ENCODE data around the gene HOXD8. TPM values are rescaled to one million over a fixed set of nuclear protein-coding genes. Genes with fewer than 3 reads are reported as not detected.

HOXD8 gene
- polyA plus RNA-seq, 1 donor, result 4.0 TPM

- H3K27ac ChIP-seq (ENCODE audit: low read length), result no peak overlapping the region
- no peaks in the 10 kb centered on the region for H3K36me3 ChIP-seq (ENCODE audit: control insufficient read depth, insufficient read depth, low read length)
- no peak for DNase-seq
- peaks cover 29% of the 10 kb centered on the region for H3K9me3 ChIP-seq (ENCODE audit: control insufficient read depth, low read depth, low read length)
- WGBS (ENCODE audit: insufficient coverage, low lambda C conversion rate), result no CpG with 5 or more reads among the region's 56 CpGs
- peaks cover 96% of the 10 kb centered on the region for H3K27me3 ChIP-seq (ENCODE audit: control insufficient read depth, insufficient read depth, low read length)
- H3K4me1 ChIP-seq (ENCODE audit: control insufficient read depth, insufficient read depth, low read length), result no peaks in the 10 kb centered on the region
- no peak overlapping the region for H3K4me3 ChIP-seq (ENCODE audit: low read length)
Observed at GRCh38 chr2:176104316-176105077, 25.0 kb upstream of the HOXD8 start.

- DNase-seq, result no peak
- WGBS (ENCODE audit: insufficient coverage, low lambda C conversion rate), result 4% methylated on average over 4 of the region's 25 CpGs
- Histone ChIP-seq H3K9me3 (ENCODE audit: control insufficient read depth, low read depth, low read length) (peaks cover 25% of the 10 kb centered on the region), H3K27ac (ENCODE audit: low read length) (no peak overlapping the region), H3K36me3 (ENCODE audit: control insufficient read depth, insufficient read depth, low read length) (no peaks in the 10 kb centered on the region), H3K4me3 (ENCODE audit: low read length) (no peak overlapping the region), H3K4me1 (ENCODE audit: control insufficient read depth, insufficient read depth, low read length) (no peaks in the 10 kb centered on the region), H3K27me3 (ENCODE audit: control insufficient read depth, insufficient read depth, low read length) (peaks cover 96% of the 10 kb centered on the region)
Observed at GRCh38 chr2:176105078-176105729, 24.3 kb upstream of the HOXD8 start.

- no peak overlapping the region for H3K27ac ChIP-seq (ENCODE audit: low read length)
- peaks cover 20% of the 10 kb centered on the region for H3K9me3 ChIP-seq (ENCODE audit: control insufficient read depth, low read depth, low read length)
- no peak overlapping the region for H3K4me3 ChIP-seq (ENCODE audit: low read length)
- H3K36me3 ChIP-seq (ENCODE audit: control insufficient read depth, insufficient read depth, low read length), result no peaks in the 10 kb centered on the region
- H3K4me1 ChIP-seq (ENCODE audit: control insufficient read depth, insufficient read depth, low read length), result no peaks in the 10 kb centered on the region
- H3K27me3 ChIP-seq (ENCODE audit: control insufficient read depth, insufficient read depth, low read length), result peaks cover 96% of the 10 kb centered on the region
- DNase-seq, result no peak
- WGBS (ENCODE audit: insufficient coverage, low lambda C conversion rate), result 2% methylated on average over 4 of the region's 25 CpGs
Observed at GRCh38 chr2:176105730-176106580, 23.6 kb upstream of the HOXD8 start.

- WGBS (ENCODE audit: insufficient coverage, low lambda C conversion rate), result no CpG with 5 or more reads among the region's 85 CpGs
- peaks cover 22% of the 10 kb centered on the region for H3K9me3 ChIP-seq (ENCODE audit: control insufficient read depth, low read depth, low read length)
- DNase-seq, result peak in 1 of 2 donors; percentile 43
- H3K4me3 ChIP-seq (ENCODE audit: low read length), result no peak within 1 kb of the TSS
- H3K27ac ChIP-seq (ENCODE audit: low read length), result no peak within 1 kb of the TSS
- no peaks in the 10 kb centered on the region for H3K36me3 ChIP-seq (ENCODE audit: control insufficient read depth, insufficient read depth, low read length)
- H3K27me3 ChIP-seq (ENCODE audit: control insufficient read depth, insufficient read depth, low read length), result peaks cover 96% of the 10 kb centered on the region
- no peaks in the 10 kb centered on the region for H3K4me1 ChIP-seq (ENCODE audit: control insufficient read depth, insufficient read depth, low read length)
Observed at GRCh38 chr2:176106581-176107539, 22.6 kb upstream of the HOXD8 start, which contains the start of gene HOXD11. Gene HOXD11, plus strand, starts transcription at chr2:176107280. Its CDS starts 76 bp downstream, at chr2:176107356.

GRCh38 chr2:176107731-176108181 lies 21.7 kb upstream of the HOXD8 start:
- H3K27me3 ChIP-seq (ENCODE audit: control insufficient read depth, insufficient read depth, low read length), result peaks cover 96% of the 10 kb centered on the region
- H3K4me3 ChIP-seq (ENCODE audit: low read length), result no peak overlapping the region

GRCh38 chr2:176109192-176109901 lies 20.2 kb upstream of the HOXD8 start:
- peaks cover 29% of the 10 kb centered on the region for H3K9me3 ChIP-seq (ENCODE audit: control insufficient read depth, low read depth, low read length)
- H3K36me3 ChIP-seq (ENCODE audit: control insufficient read depth, insufficient read depth, low read length), result no peaks in the 10 kb centered on the region
- WGBS (ENCODE audit: insufficient coverage, low lambda C conversion rate), result 0% methylated on average over 1 of the region's 26 CpGs
- H3K4me1 ChIP-seq (ENCODE audit: control insufficient read depth, insufficient read depth, low read length), result no peaks in the 10 kb centered on the region
- peaks cover 96% of the 10 kb centered on the region for H3K27me3 ChIP-seq (ENCODE audit: control insufficient read depth, insufficient read depth, low read length)
- H3K4me3 ChIP-seq (ENCODE audit: low read length), result no peak overlapping the region
- no peak for DNase-seq
- no peak overlapping the region for H3K27ac ChIP-seq (ENCODE audit: low read length)

More at GRCh38 chr2:176107731-176108181, 21.7 kb upstream of the HOXD8 start:
- no CpG with 5 or more reads among the region's 59 CpGs for WGBS (ENCODE audit: insufficient coverage, low lambda C conversion rate)
- no peak for DNase-seq
- peaks cover 30% of the 10 kb centered on the region for H3K9me3 ChIP-seq (ENCODE audit: control insufficient read depth, low read depth, low read length)
- H3K36me3 ChIP-seq (ENCODE audit: control insufficient read depth, insufficient read depth, low read length), result no peaks in the 10 kb centered on the region
- H3K27ac ChIP-seq (ENCODE audit: low read length), result no peak overlapping the region
- no peaks in the 10 kb centered on the region for H3K4me1 ChIP-seq (ENCODE audit: control insufficient read depth, insufficient read depth, low read length)

- H3K36me3 ChIP-seq (ENCODE audit: control insufficient read depth, insufficient read depth, low read length), result no peaks in the 10 kb centered on the region
- H3K27me3 ChIP-seq (ENCODE audit: control insufficient read depth, insufficient read depth, low read length), result peaks cover 96% of the 10 kb centered on the region
- H3K4me1 ChIP-seq (ENCODE audit: control insufficient read depth, insufficient read depth, low read length), result no peaks in the 10 kb centered on the region
- no CpG with 5 or more reads among the region's 4 CpGs for WGBS (ENCODE audit: insufficient coverage, low lambda C conversion rate)
- peaks cover 25% of the 10 kb centered on the region for H3K9me3 ChIP-seq (ENCODE audit: control insufficient read depth, low read depth, low read length)
- no peak overlapping the region for H3K27ac ChIP-seq (ENCODE audit: low read length)
- H3K4me3 ChIP-seq (ENCODE audit: low read length), result no peak overlapping the region
- DNase-seq, result no peak
Observed at GRCh38 chr2:176109946-176110345, 19.6 kb upstream of the HOXD8 start.

GRCh38 chr2:176110415-176111308 lies 18.8 kb upstream of the HOXD8 start:
- Histone ChIP-seq H3K4me3 (ENCODE audit: low read length) (no peak overlapping the region), H3K27me3 (ENCODE audit: control insufficient read depth, insufficient read depth, low read length) (peaks cover 96% of the 10 kb centered on the region), H3K36me3 (ENCODE audit: control insufficient read depth, insufficient read depth, low read length) (no peaks in the 10 kb centered on the region), H3K9me3 (ENCODE audit: control insufficient read depth, low read depth, low read length) (peaks cover 21% of the 10 kb centered on the region), H3K27ac (ENCODE audit: low read length) (no peak overlapping the region), H3K4me1 (ENCODE audit: control insufficient read depth, insufficient read depth, low read length) (no peaks in the 10 kb centered on the region)
- 48% methylated on average over 3 of the region's 7 CpGs for WGBS (ENCODE audit: insufficient coverage, low lambda C conversion rate)
- no peak for DNase-seq
